Forelimb muscle (tissue), 1 donor: Measurements from ENCODE around the gene GSC2. TPM values are rescaled to one million over a fixed set of nuclear protein-coding genes. Genes with fewer than 3 reads are reported as not detected.

ENCODE experiments used
- DNase-seq: peaks from one replicate; pipeline ENCODE4 v3.0.0-alpha.2; 2013; ENCODE audit warnings: low read depth
- polyA plus RNA-seq: library from polyadenylated mRNA; unstranded; fragments of 120-200 nt; gene quantifications from one replicate; pipeline ENCODE4 v1.2.1, GENCODE V29; 2013; ENCODE audit not compliant: insufficient read length

The GSC2 gene
- polyA plus RNA-seq, 1 donor: not detected

- no peak for DNase-seq
These were observed 52.6 kb downstream of the GSC2 start for GRCh38 chr22:19097518-19097917.

Other genes with a start within 250 kb of the GSC2 start
- 80.0 TPM for gene DGCR6, start 244.0 kb downstream of the GSC2 start, polyA plus RNA-seq
- 12.3 TPM for gene PRODH, start 214.0 kb downstream of the GSC2 start, polyA plus RNA-seq
- 44.3 TPM for gene DGCR2, start 27.9 kb downstream of the GSC2 start, polyA plus RNA-seq
- gene TSSK2, start 19.0 kb downstream of the GSC2 start, polyA plus RNA-seq: not detected
- gene ESS2, start 5.6 kb downstream of the GSC2 start, polyA plus RNA-seq: 12.2 TPM
- gene SLC25A1, start 28.4 kb upstream of the GSC2 start, polyA plus RNA-seq: 17.6 TPM
- 29.9 TPM for gene CLTCL1, start 141.4 kb upstream of the GSC2 start, polyA plus RNA-seq